ENCODE measurements around the gene TMEM192.

TMEM192 gene

DNA sequence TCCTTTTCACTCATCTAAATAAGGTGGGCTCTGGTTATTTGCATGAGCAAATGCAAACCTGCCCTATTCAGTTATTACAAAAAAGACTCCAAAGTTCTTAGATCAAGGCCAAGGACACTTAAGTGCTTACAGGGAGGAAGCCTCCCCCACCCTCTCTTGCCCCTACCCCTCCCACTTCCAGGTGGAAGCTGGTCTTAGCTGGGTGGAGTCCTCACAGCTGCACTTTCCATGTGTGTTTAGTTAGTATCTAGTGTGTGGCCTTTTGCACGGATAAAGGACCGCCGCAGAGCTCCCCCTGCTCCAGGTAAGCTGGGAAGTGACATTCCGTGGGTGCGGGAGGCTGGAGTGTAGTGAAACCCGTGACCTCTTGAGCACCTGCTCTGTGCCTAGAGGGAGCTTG is 59.0 kb downstream of the TMEM192 start, which contains the start of gene TRIM75:
TSS of gene TRIM75 (plus strand) at position 222 of the 400 bp plus-strand sequence. CDS start 5,282 bp downstream, outside the sequence.
- Histone ChIP-seq H3K27ac (ENCODE audit: poor library complexity, severe bottlenecking) (no peak within 1 kb of the TSS), H3K36me3 (ENCODE audit: low read depth) (no peaks in the 10 kb centered on the region), H3K9me3 (ENCODE audit: severe bottlenecking) (no peaks in the 10 kb centered on the region), H3K4me3 (ENCODE audit: severe bottlenecking) (no peak within 1 kb of the TSS), H3K27me3 (ENCODE audit: insufficient read depth, poor library complexity, severe bottlenecking) (no peaks in the 10 kb centered on the region), H3K4me1 (ENCODE audit: insufficient read depth, poor library complexity, severe bottlenecking) (no peaks in the 10 kb centered on the region)
- DNase-seq (ENCODE audit: low spot score) (no peak), ATAC-seq (ENCODE audit: low read depth) (no peak)
- no peak for TF ChIP-seq CTCF (IDR thresholded peaks at IDR 0.05; ENCODE audit: poor library complexity, severe bottlenecking)

- H3K4me3 ChIP-seq (ENCODE audit: severe bottlenecking), result no peak overlapping the region
- H3K4me1 ChIP-seq (ENCODE audit: insufficient read depth, poor library complexity, severe bottlenecking), result no peaks in the 10 kb centered on the region
- no peak overlapping the region for H3K27ac ChIP-seq (ENCODE audit: poor library complexity, severe bottlenecking)
- no peak for TF ChIP-seq CTCF (IDR thresholded peaks at IDR 0.05; ENCODE audit: poor library complexity, severe bottlenecking)
- H3K9me3 ChIP-seq (ENCODE audit: severe bottlenecking), result no peaks in the 10 kb centered on the region
- DNase-seq (ENCODE audit: low spot score) (no peak), ATAC-seq (ENCODE audit: low read depth) (no peak)
- no peaks in the 10 kb centered on the region for H3K36me3 ChIP-seq (ENCODE audit: low read depth)
- H3K27me3 ChIP-seq (ENCODE audit: insufficient read depth, poor library complexity, severe bottlenecking), result no peaks in the 10 kb centered on the region
Observed at GRCh38 chr4:165052627-165053026, 60.0 kb downstream of the TMEM192 start.

DNA sequence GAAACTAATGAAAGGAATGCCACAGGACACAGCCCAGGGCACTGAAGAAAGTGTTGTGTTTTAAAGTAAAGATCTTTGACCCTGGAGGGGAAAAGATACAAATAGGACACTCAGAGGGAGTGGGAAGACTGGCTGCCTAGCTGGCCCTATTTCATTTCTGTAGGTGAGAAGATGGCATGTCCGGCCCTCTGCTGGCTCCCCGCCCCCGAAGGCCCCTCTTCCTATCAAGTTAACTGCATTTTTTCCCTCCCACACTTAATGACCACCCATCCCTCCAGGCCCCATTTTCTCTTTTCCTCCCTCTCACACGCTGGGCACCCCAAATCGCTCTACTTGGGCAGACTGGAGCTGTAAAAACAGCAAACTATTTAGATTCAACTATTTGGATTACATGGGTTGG is 64.5 kb downstream of the TMEM192 start:
- Histone ChIP-seq H3K27me3 (ENCODE audit: insufficient read depth, poor library complexity, severe bottlenecking) (no peaks in the 10 kb centered on the region), H3K4me1 (ENCODE audit: insufficient read depth, poor library complexity, severe bottlenecking) (no peaks in the 10 kb centered on the region), H3K36me3 (ENCODE audit: low read depth) (no peaks in the 10 kb centered on the region), H3K9me3 (ENCODE audit: severe bottlenecking) (no peaks in the 10 kb centered on the region), H3K27ac (ENCODE audit: poor library complexity, severe bottlenecking) (no peak overlapping the region), H3K4me3 (ENCODE audit: severe bottlenecking) (no peak overlapping the region)
- no peak for ATAC-seq (ENCODE audit: low read depth)
- DNase-seq (ENCODE audit: low spot score), result no peak
- TF ChIP-seq CTCF (IDR thresholded peaks at IDR 0.05; ENCODE audit: poor library complexity, severe bottlenecking), result no peak

DNA sequence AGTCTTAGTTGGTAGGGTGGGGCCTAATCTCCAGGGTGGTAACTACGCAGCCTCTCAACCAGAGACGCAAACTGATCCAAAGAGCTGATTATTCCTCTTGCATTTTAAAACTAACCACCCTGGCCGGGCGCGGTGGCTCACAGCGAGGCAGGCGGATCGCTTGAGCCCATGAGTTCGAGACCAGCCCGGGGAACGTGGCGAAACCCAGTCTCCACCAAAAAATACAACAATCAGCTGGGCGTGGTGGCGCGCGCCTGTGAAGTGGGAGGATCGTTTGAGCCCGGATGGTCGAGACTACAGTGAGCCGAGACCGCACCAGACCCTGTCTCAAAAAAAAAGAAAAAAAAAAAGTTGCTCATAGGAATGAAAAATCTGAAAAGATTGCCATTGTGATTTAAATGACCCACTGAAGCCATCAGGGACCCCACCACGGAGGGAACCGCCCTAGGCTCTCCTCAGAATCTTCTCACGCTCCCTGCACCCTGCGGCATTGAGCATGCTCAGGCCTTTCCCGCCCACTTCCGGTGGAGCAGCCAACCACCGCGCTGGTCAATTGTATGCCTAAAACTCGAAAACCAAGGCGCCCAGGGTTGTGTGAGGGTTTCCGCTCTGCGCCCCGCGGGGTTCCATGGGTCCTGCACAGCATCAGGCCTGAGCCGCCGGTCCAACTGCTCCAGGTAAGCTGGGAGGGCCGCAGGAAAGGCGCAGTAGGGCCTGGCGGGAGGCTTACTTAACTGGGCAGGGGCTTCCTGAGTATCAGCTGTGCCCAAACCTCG is 81.0 kb downstream of the TMEM192 start, which contains the start of gene TRIM60:
TSS of gene TRIM60 (plus strand) at position 564 of the 776 bp plus-strand sequence. CDS start 8,074 bp downstream, outside the sequence.
- ATAC-seq (ENCODE audit: low read depth) (no peak), DNase-seq (ENCODE audit: low spot score) (no peak)
- no peak within 1 kb of the TSS for H3K4me3 ChIP-seq (ENCODE audit: severe bottlenecking)
- no peak within 1 kb of the TSS for H3K27ac ChIP-seq (ENCODE audit: poor library complexity, severe bottlenecking)
- TF ChIP-seq CTCF (IDR thresholded peaks at IDR 0.05; ENCODE audit: poor library complexity, severe bottlenecking), result no peak
- no peaks in the 10 kb centered on the region for H3K4me1 ChIP-seq (ENCODE audit: insufficient read depth, poor library complexity, severe bottlenecking)
- H3K27me3 ChIP-seq (ENCODE audit: insufficient read depth, poor library complexity, severe bottlenecking), result no peaks in the 10 kb centered on the region
- no peaks in the 10 kb centered on the region for H3K9me3 ChIP-seq (ENCODE audit: severe bottlenecking)
- H3K36me3 ChIP-seq (ENCODE audit: low read depth), result no peaks in the 10 kb centered on the region

Measured in RWPE2 (cell line).